Body of pancreas (tissue), 4 donors: ENCODE measurements around the gene SLC6A2. TPM values are rescaled to one million over a fixed set of nuclear protein-coding genes. Genes with fewer than 3 reads are reported as not detected.

ENCODE experiments used
- ATAC-seq: fragments of 150-250 bp; one replicate; pipeline ENCODE4 v1.9.1; 2016
- DNase-seq, 4 donors: peaks; one replicate each; pipeline ENCODE4 v3.0.0-alpha.2; 2019
- H3K27ac ChIP-seq, 4 donors: fragments of 200-600 bp; sonication (generic); 1 replicate in 3 of 4; 2 replicates in 1 of 4; pipeline versions ENCODE4 v1.5.1 to v1.6.1; 2016 to 2019; ENCODE audit warnings: mild to moderate bottlenecking in 1 of 4, mixed read lengths in 1 of 4, moderate library complexity in 1 of 4
- H3K27me3 ChIP-seq, 2 donors: fragments of 200-600 bp; sonication (generic); one replicate each; pipeline ENCODE4 v1.6.0; 2016; ENCODE audit warnings: mild to moderate bottlenecking in 1 of 2
- H3K36me3 ChIP-seq, 2 donors: fragments of 200-600 bp; sonication (generic); replicated peaks in 1 of 2; 2 replicates each; pipeline ENCODE4 v1.5.1; 2016; ENCODE audit warnings: low read depth in 2 of 2; ENCODE audit not compliant: insufficient read depth in 1 of 2
- H3K4me1 ChIP-seq: fragments of 200-600 bp; sonication (generic); one replicate; pipeline ENCODE4 v1.6.0; 2016
- H3K4me3 ChIP-seq, 2 donors: fragments of 200-600 bp; sonication (generic); 1 replicate in 1 of 2; 2 replicates in 1 of 2; pipeline ENCODE4 v1.5.1; 2016 to 2019
- H3K9me3 ChIP-seq, 3 donors: fragments of 200-600 bp; sonication (generic); 1 replicate in 2 of 3; 2 replicates in 1 of 3; pipeline ENCODE4 v1.5.1; 2016
- CTCF ChIP-seq, 7 experiments: fragments of 450-650 bp in 4 of 7; fragments of 200-600 bp in 3 of 7; sonication (generic) in 3 of 7; IDR thresholded peaks; one replicate each; pipeline ENCODE4 v1.5.1; 2016 to 2019; ENCODE audit warnings: antibody characterized with exemption in 7 of 7
- POLR2A ChIP-seq, 3 donors: fragments of 450-650 bp; IDR thresholded peaks; one replicate each; pipeline ENCODE4 v1.6.1; 2016; ENCODE audit warnings: antibody characterized with exemption in 3 of 3, mild to moderate bottlenecking in 2 of 3
- WGBS, 2 donors: methylation state at CpG; one replicate each; pipeline ENCODE4 v1.1.5; 2017; 5-methylcytosine and 5-hydroxymethylcytosine counted together
- intact Hi-C: fragments of 100-400 bp; cut with DNase I; formaldehyde crosslinking; loops from one replicate; pipeline ENCODE4 v1.15.1; 2023
- total RNA-seq, 2 donors: library from RNA; depleted of rRNA; stranded (reverse); fragments of >200 nt; gene quantifications; one replicate each; pipeline ENCODE4 v1.1.0, GENCODE V29; 2016

The SLC6A2 gene
- total RNA-seq, 2 donors from 2014 or later = not detected

DNA sequence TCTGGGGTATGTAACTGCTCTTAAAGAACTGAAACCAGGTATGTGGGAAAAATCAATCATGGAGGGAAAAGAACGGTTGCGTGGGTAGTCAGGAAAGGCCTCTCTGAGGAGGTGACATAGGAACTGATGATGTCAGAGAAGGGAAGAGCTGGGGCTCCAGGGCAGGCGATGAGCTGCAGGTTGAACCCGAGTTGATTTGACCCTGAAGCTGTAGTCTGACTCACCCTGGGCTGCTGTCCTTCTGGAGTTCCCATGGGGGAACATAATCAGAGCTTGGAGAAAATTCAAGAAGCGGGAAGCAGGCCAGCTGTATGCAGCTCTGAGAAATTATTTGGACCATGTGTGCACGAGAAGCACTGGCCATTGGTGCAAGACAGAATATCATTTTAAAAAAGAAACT is 16.7 kb downstream of the SLC6A2 start:
- ATAC-seq (peak; percentile 68), DNase-seq (peak in 2 of 4 donors; percentile 16 to 39)
- Histone ChIP-seq H3K9me3 (no peaks in the 10 kb centered on the region), H3K27ac (no peak overlapping the region), H3K36me3 (no peaks in the 10 kb centered on the region), H3K4me1 (no peaks in the 10 kb centered on the region), H3K27me3 (no peaks in the 10 kb centered on the region), H3K4me3 (no peak overlapping the region)
- 52 to 58% methylated on average over 6 of the region's 6 CpGs for WGBS, 2 donors
- no peak for TF ChIP-seq CTCF (IDR thresholded peaks at IDR 0.05)
- no peak for TF ChIP-seq POLR2A (IDR thresholded peaks at IDR 0.05)
- intact Hi-C loops = no loop called here

DNA sequence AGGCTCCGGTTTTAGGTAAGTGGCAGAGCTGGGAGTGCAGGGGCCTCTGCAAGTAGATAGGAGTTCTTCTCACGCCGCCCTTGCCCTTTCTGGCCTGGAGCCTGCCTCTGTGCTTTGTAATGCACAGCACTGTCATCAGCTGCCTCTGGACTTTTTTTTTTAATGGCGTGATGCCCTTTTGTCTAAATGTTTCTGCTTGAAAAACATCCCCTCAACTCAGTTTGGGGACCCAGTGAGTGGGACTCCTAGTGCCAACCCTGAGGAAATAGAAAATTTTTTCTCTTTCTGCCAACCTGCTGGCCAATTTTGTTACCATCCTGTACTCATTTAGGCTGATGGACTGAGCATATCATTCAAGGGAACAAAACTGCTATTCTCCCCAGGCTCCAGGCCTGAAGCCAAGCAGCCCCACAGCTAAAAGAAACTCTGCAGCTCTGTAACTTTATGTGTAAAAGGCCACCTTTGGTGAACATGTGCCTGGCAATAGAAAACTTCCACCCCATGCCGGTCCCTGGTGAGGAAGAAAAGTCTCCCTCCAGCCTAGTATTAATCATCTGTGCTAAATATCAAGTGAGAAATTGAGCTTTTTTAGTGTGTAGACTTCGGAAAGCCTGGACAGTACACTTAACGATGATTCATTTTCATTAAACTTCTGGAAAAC is 22.5 kb downstream of the SLC6A2 start:
- no peaks in the 10 kb centered on the region for H3K36me3 ChIP-seq

GRCh38 chr16:55682086-55682485 is 26.3 kb downstream of the SLC6A2 start:
- 85% methylated on average over 7 of the region's 7 CpGs for WGBS, 2 donors
- Histone ChIP-seq H3K4me1 (no peaks in the 10 kb centered on the region), H3K27me3 (no peaks in the 10 kb centered on the region), H3K9me3 (peaks cover 0 to 6% (median 0%) of the 10 kb centered on the region in 3 donors), H3K4me3 (no peak overlapping the region), H3K36me3 (no peaks in the 10 kb centered on the region), H3K27ac (no peak overlapping the region)
- ATAC-seq (no peak), DNase-seq (no peak)
- TF ChIP-seq CTCF (IDR thresholded peaks at IDR 0.05) (no peak), POLR2A (IDR thresholded peaks at IDR 0.05) (no peak)
- intact Hi-C loops = no loop called here

More for the DNA sequence above, 22.5 kb downstream of the SLC6A2 start:
- H3K9me3 ChIP-seq = no peaks in the 10 kb centered on the region
- H3K27me3 ChIP-seq = no peaks in the 10 kb centered on the region
- TF ChIP-seq CTCF (IDR thresholded peaks at IDR 0.05) = no peak
- no peak for TF ChIP-seq POLR2A (IDR thresholded peaks at IDR 0.05)
- intact Hi-C loops = no loop called here
- ATAC-seq (no peak), DNase-seq (no peak)
- H3K27ac ChIP-seq = no peak overlapping the region
- no peaks in the 10 kb centered on the region for H3K4me1 ChIP-seq
- no peak overlapping the region for H3K4me3 ChIP-seq
- WGBS, 2 donors = 74 to 81% methylated on average over 7 of the region's 7 CpGs

DNA sequence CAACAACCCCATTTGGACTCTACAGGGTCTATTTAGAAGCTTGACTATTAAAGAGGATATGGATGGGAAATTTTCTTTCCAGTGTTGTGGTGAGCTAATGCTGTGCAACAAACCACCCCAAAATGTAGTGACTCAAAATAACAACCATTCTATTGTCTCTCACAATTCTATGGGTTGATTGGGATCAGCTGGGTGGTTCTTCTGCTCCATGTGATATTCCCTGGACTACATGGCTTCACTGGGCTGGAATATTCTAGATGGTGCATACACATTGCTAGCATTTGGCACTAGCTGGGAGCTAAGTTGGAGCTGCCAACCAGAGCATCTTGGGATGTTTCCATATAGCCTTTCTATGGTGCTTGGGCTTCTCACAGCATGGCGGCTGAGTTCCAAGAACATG is 30.2 kb downstream of the SLC6A2 start:
- Histone ChIP-seq H3K36me3 (no peaks in the 10 kb centered on the region), H3K9me3 (peaks cover 0 to 6% (median 0%) of the 10 kb centered on the region in 3 donors), H3K4me3 (no peak overlapping the region), H3K27me3 (no peaks in the 10 kb centered on the region), H3K4me1 (no peaks in the 10 kb centered on the region), H3K27ac (no peak overlapping the region)
- intact Hi-C loops = no loop called here
- WGBS, 2 donors = 83% methylated on average over 1 of the region's 1 CpG; no CpG with 5 or more reads in 1 of the 2 donors
- TF ChIP-seq CTCF (IDR thresholded peaks at IDR 0.05) (no peak), POLR2A (IDR thresholded peaks at IDR 0.05) (no peak)
- DNase-seq (no peak), ATAC-seq (no peak)

DNA sequence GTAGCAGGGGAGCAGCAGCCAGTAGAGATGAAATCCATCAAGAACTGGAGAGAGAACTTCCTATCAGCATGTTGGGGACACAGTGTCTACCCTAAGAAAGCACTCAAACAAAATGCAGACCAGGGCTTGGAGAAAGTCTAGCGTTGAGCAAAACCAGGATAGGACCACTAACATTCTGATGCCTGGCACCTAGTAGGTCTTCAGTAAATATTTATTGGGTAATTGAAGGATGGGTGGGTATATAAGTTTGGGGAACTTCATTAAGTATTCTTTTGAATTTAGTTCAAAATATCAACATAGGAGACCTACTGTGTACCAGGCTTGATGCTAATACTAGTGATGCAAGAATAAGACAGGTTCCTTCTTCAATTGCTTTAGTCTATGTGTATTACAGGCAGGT is 30.9 kb downstream of the SLC6A2 start:
- H3K27me3 ChIP-seq = no peaks in the 10 kb centered on the region
- peaks cover 0 to 6% (median 0%) of the 10 kb centered on the region in 3 donors for H3K9me3 ChIP-seq
- ATAC-seq (no peak), DNase-seq (no peak)
- no peak overlapping the region for H3K4me3 ChIP-seq
- TF ChIP-seq CTCF (IDR thresholded peaks at IDR 0.05) = no peak
- TF ChIP-seq POLR2A (IDR thresholded peaks at IDR 0.05) = no peak
- WGBS, 2 donors = 73 to 76% methylated on average over 1 of the region's 1 CpG
- no peaks in the 10 kb centered on the region for H3K4me1 ChIP-seq
- H3K27ac ChIP-seq = no peak overlapping the region
- no peaks in the 10 kb centered on the region for H3K36me3 ChIP-seq
- intact Hi-C loops = no loop called here
